GM12874 (cell line): ENCODE data around the gene HMGB3.

ENCODE experiments used
- CTCF ChIP-seq: IDR thresholded peaks from 2 replicates; pipeline ENCODE4 v1.5.1; 2011; ENCODE audit warnings: low read depth, mild to moderate bottlenecking, control low read depth, low read length, moderate library complexity; ENCODE audit not compliant: insufficient read depth

Gene HMGB3

GRCh38 chrX:150966235-150966634 lies 16.9 kb upstream of the HMGB3 start:
- TF ChIP-seq CTCF: no peak

- TF ChIP-seq CTCF: no peak
Observed at GRCh38 chrX:150966742-150967141, 16.4 kb upstream of the HMGB3 start.

GRCh38 chrX:150967786-150968185 lies 15.3 kb upstream of the HMGB3 start:
- no peak for TF ChIP-seq CTCF

- TF ChIP-seq CTCF: no peak
Observed at GRCh38 chrX:150968862-150969720, 14.0 kb upstream of the HMGB3 start.

- TF ChIP-seq CTCF: no peak
Observed at GRCh38 chrX:150972450-150972849, 10.7 kb upstream of the HMGB3 start.

- no peak for TF ChIP-seq CTCF
Observed at GRCh38 chrX:150975655-150976390, 7.3 kb upstream of the HMGB3 start.

GRCh38 chrX:150977411-150978162 lies 5.5 kb upstream of the HMGB3 start:
- no peak for TF ChIP-seq CTCF
